ENCODE data around the gene PTGDR2.

The PTGDR2 gene

GRCh38 chr11:60821827-60822599, 33.7 kb downstream of the PTGDR2 start:
- TF ChIP-seq ZFX (IDR thresholded peaks at IDR 0.05): no peak
- TF ChIP-seq CTCF (conservative IDR thresholded peaks at IDR 0.05): no peak
- H3K27ac ChIP-seq: no peak overlapping the region

GRCh38 chr11:60818057-60818456, 37.7 kb downstream of the PTGDR2 start:
- TF ChIP-seq CTCF (conservative IDR thresholded peaks at IDR 0.05): no peak
- TF ChIP-seq ZFX (IDR thresholded peaks at IDR 0.05): no peak
- H3K27ac ChIP-seq: no peak overlapping the region

- no peak overlapping the region for H3K27ac ChIP-seq
- TF ChIP-seq CTCF (conservative IDR thresholded peaks at IDR 0.05): no peak
Measured at GRCh38 chr11:60816590-60817157, 39.1 kb downstream of the PTGDR2 start.

- H3K27ac ChIP-seq: no peak overlapping the region
- TF ChIP-seq ZFX (IDR thresholded peaks at IDR 0.05) (no peak), CTCF (conservative IDR thresholded peaks at IDR 0.05) (no peak)
Measured at GRCh38 chr11:60814112-60814511, 41.6 kb downstream of the PTGDR2 start.

GRCh38 chr11:60813324-60813723, 42.4 kb downstream of the PTGDR2 start:
- no peak for TF ChIP-seq CTCF (conservative IDR thresholded peaks at IDR 0.05)
- TF ChIP-seq ZFX (IDR thresholded peaks at IDR 0.05): no peak

GRCh38 chr11:60810569-60810968, 45.2 kb downstream of the PTGDR2 start:
- no peak overlapping the region for H3K27ac ChIP-seq
- TF ChIP-seq CTCF (conservative IDR thresholded peaks at IDR 0.05) (no peak), ZFX (IDR thresholded peaks at IDR 0.05) (no peak)

More at GRCh38 chr11:60813324-60813723, 42.4 kb downstream of the PTGDR2 start:
- no peak overlapping the region for H3K27ac ChIP-seq

GRCh38 chr11:60810151-60810550, 45.6 kb downstream of the PTGDR2 start:
- TF ChIP-seq ZFX (IDR thresholded peaks at IDR 0.05) (no peak), CTCF (conservative IDR thresholded peaks at IDR 0.05) (no peak)
- H3K27ac ChIP-seq: no peak overlapping the region

Measured in C4-2B (cell line).